T-helper 1 cell treated with Interleukin-12 subunit alpha and Interleukin-12 subunit beta and Interleukin-4 antibody, amounts not matched to agents 30 μg/mL and 1 μg/mL, for 36 hours (primary cell): ENCODE measurements around the gene H6PD.

Experiments used
- H3K27ac Mint-ChIP-seq: one replicate; pipeline ENCODE4 v1.8.0; 2021; ENCODE audit warnings: mild to moderate bottlenecking, mixed read lengths
- H3K27me3 Mint-ChIP-seq: one replicate; pipeline ENCODE4 v1.8.0; 2021; ENCODE audit warnings: low read depth, mixed read lengths
- H3K36me3 Mint-ChIP-seq: one replicate; pipeline ENCODE4 v1.8.0; 2021; ENCODE audit warnings: low read depth, mixed read lengths
- H3K4me1 Mint-ChIP-seq: one replicate; pipeline ENCODE4 v1.8.0; 2021; ENCODE audit warnings: low read depth, mixed read lengths
- H3K4me3 Mint-ChIP-seq: one replicate; pipeline ENCODE4 v1.8.0; 2021; ENCODE audit warnings: mild to moderate bottlenecking, moderate library complexity, mixed read lengths
- H3K9me3 Mint-ChIP-seq: one replicate; pipeline ENCODE4 v1.8.0; 2021; ENCODE audit warnings: mixed read lengths

H6PD gene

GRCh38 chr1:9307303-9307702 lies 72.7 kb downstream of the H6PD start:
- H3K9me3 Mint-ChIP-seq = no peaks in the 10 kb centered on the region
- H3K4me1 Mint-ChIP-seq = peaks cover 24% of the 10 kb centered on the region
- H3K27me3 Mint-ChIP-seq = no peaks in the 10 kb centered on the region
- H3K36me3 Mint-ChIP-seq = peaks cover 2% of the 10 kb centered on the region
- H3K27ac Mint-ChIP-seq = no peak overlapping the region
- H3K4me3 Mint-ChIP-seq = no peak overlapping the region

GRCh38 chr1:9308236-9308785 lies 73.7 kb downstream of the H6PD start:
- Mint-ChIP-seq H3K4me3 (no peak overlapping the region), H3K4me1 (peaks cover 19% of the 10 kb centered on the region), H3K27me3 (no peaks in the 10 kb centered on the region), H3K36me3 (peaks cover 2% of the 10 kb centered on the region), H3K9me3 (no peaks in the 10 kb centered on the region), H3K27ac (no peak overlapping the region)

- no peaks in the 10 kb centered on the region for H3K27me3 Mint-ChIP-seq
- H3K4me1 Mint-ChIP-seq = peaks cover 18% of the 10 kb centered on the region
- H3K9me3 Mint-ChIP-seq = no peaks in the 10 kb centered on the region
- peaks cover 2% of the 10 kb centered on the region for H3K36me3 Mint-ChIP-seq
- H3K4me3 Mint-ChIP-seq = no peak overlapping the region
- H3K27ac Mint-ChIP-seq = peak overlapping the region; percentile 59
Measured at GRCh38 chr1:9309080-9309479, 74.5 kb downstream of the H6PD start.

- Mint-ChIP-seq H3K27ac (no peak overlapping the region), H3K4me3 (no peak overlapping the region), H3K9me3 (no peaks in the 10 kb centered on the region), H3K27me3 (no peaks in the 10 kb centered on the region), H3K36me3 (peaks cover 2% of the 10 kb centered on the region), H3K4me1 (peaks cover 27% of the 10 kb centered on the region)
Measured at GRCh38 chr1:9309991-9310390, 75.4 kb downstream of the H6PD start.

- H3K36me3 Mint-ChIP-seq = peaks cover 7% of the 10 kb centered on the region
- no peaks in the 10 kb centered on the region for H3K9me3 Mint-ChIP-seq
- peaks cover 35% of the 10 kb centered on the region for H3K4me1 Mint-ChIP-seq
- H3K27me3 Mint-ChIP-seq = no peaks in the 10 kb centered on the region
- no peak overlapping the region for H3K27ac Mint-ChIP-seq
- H3K4me3 Mint-ChIP-seq = no peak overlapping the region
Measured at GRCh38 chr1:9311029-9311428, 76.5 kb downstream of the H6PD start.

- Mint-ChIP-seq H3K4me3 (no peak overlapping the region), H3K9me3 (no peaks in the 10 kb centered on the region), H3K27ac (no peak overlapping the region), H3K27me3 (no peaks in the 10 kb centered on the region), H3K4me1 (peaks cover 34% of the 10 kb centered on the region), H3K36me3 (peaks cover 7% of the 10 kb centered on the region)
Measured at GRCh38 chr1:9311479-9311878, 76.9 kb downstream of the H6PD start.

GRCh38 chr1:9312168-9312720 lies 77.7 kb downstream of the H6PD start:
- H3K36me3 Mint-ChIP-seq = peaks cover 7% of the 10 kb centered on the region
- no peak overlapping the region for H3K27ac Mint-ChIP-seq
- H3K27me3 Mint-ChIP-seq = no peaks in the 10 kb centered on the region
- no peaks in the 10 kb centered on the region for H3K9me3 Mint-ChIP-seq
- H3K4me1 Mint-ChIP-seq = peaks cover 39% of the 10 kb centered on the region
- H3K4me3 Mint-ChIP-seq = no peak overlapping the region

- Mint-ChIP-seq H3K4me1 (peaks cover 48% of the 10 kb centered on the region), H3K4me3 (no peak overlapping the region), H3K27me3 (no peaks in the 10 kb centered on the region), H3K27ac (no peak overlapping the region), H3K9me3 (no peaks in the 10 kb centered on the region), H3K36me3 (peaks cover 7% of the 10 kb centered on the region)
Measured at GRCh38 chr1:9313576-9313975, 79.0 kb downstream of the H6PD start.

GRCh38 chr1:9314111-9314510 lies 79.5 kb downstream of the H6PD start:
- Mint-ChIP-seq H3K36me3 (peaks cover 5% of the 10 kb centered on the region), H3K4me1 (peaks cover 44% of the 10 kb centered on the region), H3K27me3 (no peaks in the 10 kb centered on the region), H3K27ac (peak overlapping the region; percentile 87), H3K4me3 (no peak overlapping the region), H3K9me3 (no peaks in the 10 kb centered on the region)

GRCh38 chr1:9314711-9315379 lies 80.3 kb downstream of the H6PD start:
- Mint-ChIP-seq H3K4me3 (peak overlapping the region; percentile 68), H3K36me3 (peaks cover 5% of the 10 kb centered on the region)

GRCh38 chr1:9315411-9316079 lies 81.0 kb downstream of the H6PD start:
- H3K4me3 Mint-ChIP-seq = peak overlapping the region; percentile 68
- H3K36me3 Mint-ChIP-seq = peaks cover 5% of the 10 kb centered on the region
- H3K9me3 Mint-ChIP-seq = no peaks in the 10 kb centered on the region
- H3K27me3 Mint-ChIP-seq = no peaks in the 10 kb centered on the region
- peak overlapping the region; percentile 87 for H3K27ac Mint-ChIP-seq
- H3K4me1 Mint-ChIP-seq = peaks cover 49% of the 10 kb centered on the region

More at GRCh38 chr1:9314711-9315379, 80.3 kb downstream of the H6PD start:
- H3K27ac Mint-ChIP-seq = peak overlapping the region; percentile 87
- H3K4me1 Mint-ChIP-seq = peaks cover 44% of the 10 kb centered on the region
- H3K27me3 Mint-ChIP-seq = no peaks in the 10 kb centered on the region
- no peaks in the 10 kb centered on the region for H3K9me3 Mint-ChIP-seq

GRCh38 chr1:9316080-9316444 lies 81.5 kb downstream of the H6PD start:
- H3K4me3 Mint-ChIP-seq = peak overlapping the region; percentile 21
- peaks cover 5% of the 10 kb centered on the region for H3K36me3 Mint-ChIP-seq
- peak overlapping the region; percentile 87 for H3K27ac Mint-ChIP-seq
- no peaks in the 10 kb centered on the region for H3K27me3 Mint-ChIP-seq
- H3K9me3 Mint-ChIP-seq = no peaks in the 10 kb centered on the region
- H3K4me1 Mint-ChIP-seq = peaks cover 50% of the 10 kb centered on the region

GRCh38 chr1:9316512-9316911 lies 81.9 kb downstream of the H6PD start:
- Mint-ChIP-seq H3K27me3 (no peaks in the 10 kb centered on the region), H3K9me3 (no peaks in the 10 kb centered on the region), H3K4me1 (peaks cover 50% of the 10 kb centered on the region), H3K36me3 (peaks cover 5% of the 10 kb centered on the region), H3K4me3 (peak overlapping the region; percentile 35), H3K27ac (peak overlapping the region; percentile 87)

- peaks cover 48% of the 10 kb centered on the region for H3K4me1 Mint-ChIP-seq
- peak overlapping the region; percentile 86 for H3K27ac Mint-ChIP-seq
- H3K36me3 Mint-ChIP-seq = peaks cover 5% of the 10 kb centered on the region
- H3K27me3 Mint-ChIP-seq = no peaks in the 10 kb centered on the region
- H3K9me3 Mint-ChIP-seq = no peaks in the 10 kb centered on the region
- peak overlapping the region; percentile 35 for H3K4me3 Mint-ChIP-seq
Measured at GRCh38 chr1:9317072-9317471, 82.5 kb downstream of the H6PD start.
